HEK293T (cell line): ENCODE measurements around the gene PFN1.
A peak's percentile ranks its signal among the peaks of the same experiment; 100 is the strongest.

ENCODE experiments used
- CTCF ChIA-PET: fragments of 350-600 bp; formaldehyde crosslinking; extraction: SDS; loops from one replicate; lab custom pipeline; 2021; ENCODE audit warnings: antibody characterized with exemption, inconsistent platforms; lab: Yijun Ruan, JAX
- POLR2A ChIA-PET: fragments of 350-600 bp; formaldehyde crosslinking; extraction: SDS; loops from one replicate; lab custom pipeline; 2020; ENCODE audit warnings: antibody characterized with exemption, inconsistent platforms; lab: Yijun Ruan, JAX
- DNase-seq: peaks from one replicate; pipeline ENCODE4 v3.0.0; 2012; ENCODE audit warnings: mixed read lengths; ENCODE audit errors: extremely low spot score
- ARNT ChIP-seq: fragments of 450-650 bp; IDR thresholded peaks from 2 replicates; pipeline ENCODE4 v1.6.1; 2017; ENCODE audit warnings: mild to moderate bottlenecking
- BHLHE40 ChIP-seq: fragments of 450-650 bp; IDR thresholded peaks from 2 replicates; pipeline ENCODE4 v1.6.1; 2016; ENCODE audit warnings: mild to moderate bottlenecking, moderate library complexity, borderline replicate concordance
- CTBP1 ChIP-seq: fragments of 450-650 bp; IDR thresholded peaks from 2 replicates; pipeline ENCODE4 v1.6.1; 2016; ENCODE audit warnings: borderline replicate concordance
- ELF4 ChIP-seq: fragments of 450-650 bp; IDR thresholded peaks from 2 replicates; pipeline ENCODE4 v1.6.1; 2017; ENCODE audit warnings: antibody characterized with exemption
- FOXA1 ChIP-seq: fragments of 450-650 bp; IDR thresholded peaks from 2 replicates; pipeline ENCODE4 v1.6.1; 2016; ENCODE audit warnings: mild to moderate bottlenecking
- FOXK2 ChIP-seq: fragments of 450-650 bp; IDR thresholded peaks from 2 replicates; pipeline ENCODE4 v1.6.1; 2016; ENCODE audit warnings: mild to moderate bottlenecking
- FOXM1 ChIP-seq: fragments of 450-650 bp; IDR thresholded peaks from 2 replicates; pipeline ENCODE4 v1.6.1; 2017; ENCODE audit warnings: mild to moderate bottlenecking, borderline replicate concordance
- HDGF ChIP-seq: fragments of 450-650 bp; IDR thresholded peaks from 2 replicates; pipeline ENCODE4 v1.6.1; 2017; ENCODE audit warnings: antibody characterized with exemption, borderline replicate concordance
- L3MBTL2 ChIP-seq: fragments of 450-650 bp; conservative IDR thresholded peaks from 2 replicates; pipeline ENCODE4 v1.6.1; 2016; ENCODE audit warnings: mild to moderate bottlenecking
- LEF1 ChIP-seq: fragments of 450-650 bp; IDR thresholded peaks from 2 replicates; pipeline ENCODE4 v1.6.1; 2017; ENCODE audit warnings: mild to moderate bottlenecking, borderline replicate concordance
- NFRKB ChIP-seq: fragments of 450-650 bp; IDR thresholded peaks from 2 replicates; pipeline ENCODE4 v1.6.1; 2016; ENCODE audit warnings: mild to moderate bottlenecking, moderate library complexity
- SP1 ChIP-seq: fragments of 450-650 bp; IDR thresholded peaks from 2 replicates; pipeline ENCODE4 v1.6.1; 2017
- SUZ12 ChIP-seq: fragments of 450-650 bp; IDR thresholded peaks from 2 replicates; pipeline ENCODE4 v1.6.1; 2016; ENCODE audit warnings: mild to moderate bottlenecking
- TARDBP ChIP-seq: fragments of 450-650 bp; IDR thresholded peaks from 2 replicates; pipeline ENCODE4 v1.6.1; 2016
- ZNF384 ChIP-seq: fragments of 450-650 bp; IDR thresholded peaks from 2 replicates; pipeline ENCODE4 v1.6.1; 2016
- TF ChIP-seq, protein P1 (sequence below): fragments of 450-650 bp; IDR thresholded peaks from 2 replicates; pipeline ENCODE4 v1.6.1; 2016

The PFN1 gene

GRCh38 chr17:4947010-4947410 lies 1.3 kb downstream of the PFN1 start:
- ChIA-PET CTCF (interaction anchor here (1.5 kb wide), 1 partner anchor 44 kb away, joined by 3 read pairs; the partner anchor contains the start of gene CHRNE), POLR2A (interaction anchor here (2.0 to 7.2 kb wide), 4 partner anchors 7 to 51 kb away, joined by 7 to 101 read pairs (median 36); partner anchors contain the start of genes INCA1, KIF1C, RNF167 and SLC25A11)
- DNase-seq = no peak
- TF ChIP-seq CTBP1 (no peak), SP1 (no peak), ZNF384 (no peak), HDGF (no peak), FOXM1 (no peak), FOXK2 (no peak), ELF4 (no peak), ARNT (no peak), NFRKB (no peak), SUZ12 (no peak), FOXA1 (no peak), BHLHE40 (no peak), LEF1 (no peak), TARDBP (no peak), L3MBTL2 (no peak)
- TF ChIP-seq, protein P1, sequence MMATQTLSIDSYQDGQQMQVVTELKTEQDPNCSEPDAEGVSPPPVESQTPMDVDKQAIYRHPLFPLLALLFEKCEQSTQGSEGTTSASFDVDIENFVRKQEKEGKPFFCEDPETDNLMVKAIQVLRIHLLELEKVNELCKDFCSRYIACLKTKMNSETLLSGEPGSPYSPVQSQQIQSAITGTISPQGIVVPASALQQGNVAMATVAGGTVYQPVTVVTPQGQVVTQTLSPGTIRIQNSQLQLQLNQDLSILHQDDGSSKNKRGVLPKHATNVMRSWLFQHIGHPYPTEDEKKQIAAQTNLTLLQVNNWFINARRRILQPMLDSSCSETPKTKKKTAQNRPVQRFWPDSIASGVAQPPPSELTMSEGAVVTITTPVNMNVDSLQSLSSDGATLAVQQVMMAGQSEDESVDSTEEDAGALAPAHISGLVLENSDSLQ = no peak

DNA sequence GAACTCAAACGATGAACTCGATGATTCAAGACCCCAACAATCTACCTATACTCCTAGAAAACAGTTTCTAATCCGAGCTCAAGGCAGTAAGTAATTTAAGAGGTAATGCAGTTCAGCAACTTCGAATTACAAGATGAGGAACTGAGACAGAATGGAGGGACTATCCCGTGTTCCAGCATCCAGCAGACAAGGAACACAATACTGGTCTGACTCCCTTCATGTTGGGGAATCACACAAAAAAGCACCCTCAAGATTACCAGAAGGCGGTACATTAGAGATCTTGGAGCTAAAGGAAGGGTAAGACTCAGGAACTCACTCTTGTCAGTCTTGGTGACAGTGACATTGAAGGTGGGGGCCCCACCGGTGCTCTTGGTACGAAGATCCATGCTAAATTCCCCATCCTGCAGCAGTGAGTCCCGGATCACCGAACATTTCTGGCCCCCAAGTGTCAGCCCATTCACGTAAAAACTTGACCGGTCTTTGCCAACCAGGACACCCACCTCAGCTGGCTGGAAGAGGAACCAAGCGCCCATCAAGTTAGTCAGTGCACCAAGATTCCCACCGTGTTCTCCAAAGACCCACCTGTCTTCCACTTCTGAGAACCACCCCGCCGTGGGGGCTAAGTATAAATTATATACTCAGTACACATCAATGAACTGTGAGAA lies 1.9 kb downstream of the PFN1 start:
- ChIA-PET POLR2A (interaction anchor here (2.4 to 3.3 kb wide), 2 partner anchors 20 to 37 kb away, joined by 7 to 65 read pairs; partner anchors contain the start of gene SPAG7), CTCF (interaction anchor here (1.5 kb wide), 1 partner anchor 43 kb away, joined by 3 read pairs; the partner anchor contains the start of gene CHRNE)
- TF ChIP-seq, protein P1 = no peak
- TF ChIP-seq ARNT (no peak), LEF1 (no peak), ELF4 (no peak), SUZ12 (no peak), BHLHE40 (no peak), TARDBP (no peak), NFRKB (no peak), SP1 (no peak), FOXK2 (no peak), ZNF384 (no peak)
- no peak for DNase-seq

DNA sequence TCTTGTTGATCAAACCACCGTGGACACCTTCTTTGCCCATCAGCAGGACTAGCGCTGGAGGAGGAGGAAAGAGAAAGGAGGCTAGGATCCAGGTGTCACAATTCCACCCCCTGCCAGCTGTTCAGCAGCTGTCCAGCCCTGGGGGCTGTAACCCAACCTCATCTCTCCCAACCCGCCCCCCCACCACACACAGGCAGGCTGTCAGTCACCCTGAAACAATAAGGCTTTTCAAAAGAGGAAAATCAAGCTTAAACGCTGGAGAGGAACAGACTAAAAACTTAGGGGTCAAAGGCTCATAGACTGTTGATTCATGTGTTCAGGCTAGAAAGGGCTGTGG lies 2.4 kb downstream of the PFN1 start:
- POLR2A ChIA-PET = interaction anchor here (2.4 to 3.6 kb wide), 3 partner anchors 21 to 37 kb away, joined by 7 to 65 read pairs (median 14); partner anchors contain the start of gene SPAG7
- DNase-seq = no peak
- CTCF ChIA-PET = interaction anchor here (1.0 to 1.5 kb wide), 2 partner anchors 42 to 43 kb away, joined by 3 read pairs; partner anchors contain the start of genes CAMTA2 and CHRNE
- no peak for TF ChIP-seq ARNT
- no peak for TF ChIP-seq FOXK2
- TF ChIP-seq LEF1 = no peak
- TF ChIP-seq, protein P1 = peak; percentile 8; the same call in 1 of the 2 replicates

DNA sequence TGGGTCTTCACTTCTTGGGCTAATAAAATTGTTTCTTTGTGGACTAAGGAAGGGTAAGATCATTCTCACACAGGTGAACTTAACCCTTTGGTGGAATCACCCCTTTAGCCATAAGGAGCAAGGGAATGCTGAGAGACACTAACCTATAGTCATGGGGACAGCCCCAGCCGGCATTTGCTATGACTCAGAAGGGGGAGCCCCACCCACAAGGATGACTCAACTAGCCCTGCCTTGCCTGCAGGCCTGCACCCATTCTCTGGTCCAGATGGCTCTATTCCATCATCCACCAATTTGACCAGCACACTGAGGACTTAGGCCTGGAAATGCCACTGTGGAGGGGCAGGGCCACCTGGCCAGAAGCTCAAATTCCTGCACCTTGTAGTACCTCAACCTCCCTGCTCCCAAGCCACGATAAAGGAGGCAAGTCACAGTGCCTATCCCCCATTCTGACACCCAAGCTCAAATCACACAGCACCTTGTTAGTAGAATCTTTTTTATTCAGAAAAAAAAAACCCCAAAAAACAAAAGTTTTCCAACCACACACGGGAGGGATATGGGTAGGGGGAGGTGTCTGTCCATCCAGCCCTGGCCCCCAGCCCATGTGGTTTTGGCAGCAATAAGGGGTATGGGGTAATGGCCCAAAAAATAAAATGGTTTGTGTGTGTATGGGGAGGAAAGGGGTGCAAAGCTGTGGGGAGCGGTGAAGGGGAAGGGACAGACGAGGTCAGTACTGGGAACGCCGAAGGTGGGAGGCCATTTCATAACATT lies 3.0 kb downstream of the PFN1 start:
- DNase-seq = no peak
- no peak for TF ChIP-seq HDGF
- peak; percentile 9; the same call in 1 of the 2 replicates for TF ChIP-seq ELF4
- TF ChIP-seq LEF1 = no peak
- POLR2A ChIA-PET = interaction anchor here (1.5 to 3.6 kb wide), 3 partner anchors 20 to 36 kb away, joined by 3 to 14 read pairs (median 7); partner anchors contain the start of gene SPAG7
- CTCF ChIA-PET = interaction anchor here (1.0 to 1.5 kb wide), 2 partner anchors 42 kb away, joined by 3 read pairs; partner anchors contain the start of genes CAMTA2 and CHRNE

GRCh38 chr17:4944554-4945175 lies 3.7 kb downstream of the PFN1 start:
- DNase-seq = no peak
- POLR2A ChIA-PET = interaction anchor here (1.5 to 3.6 kb wide), 2 partner anchors 21 to 23 kb away, joined by 3 to 14 read pairs; partner anchors contain the start of gene SPAG7
- TF ChIP-seq NFRKB (no peak), CTBP1 (no peak), TARDBP (no peak)
- CTCF ChIA-PET = interaction anchor here (1.0 kb wide), 1 partner anchor 43 kb away, joined by 3 read pairs; the partner anchor contains the start of gene CAMTA2

DNA sequence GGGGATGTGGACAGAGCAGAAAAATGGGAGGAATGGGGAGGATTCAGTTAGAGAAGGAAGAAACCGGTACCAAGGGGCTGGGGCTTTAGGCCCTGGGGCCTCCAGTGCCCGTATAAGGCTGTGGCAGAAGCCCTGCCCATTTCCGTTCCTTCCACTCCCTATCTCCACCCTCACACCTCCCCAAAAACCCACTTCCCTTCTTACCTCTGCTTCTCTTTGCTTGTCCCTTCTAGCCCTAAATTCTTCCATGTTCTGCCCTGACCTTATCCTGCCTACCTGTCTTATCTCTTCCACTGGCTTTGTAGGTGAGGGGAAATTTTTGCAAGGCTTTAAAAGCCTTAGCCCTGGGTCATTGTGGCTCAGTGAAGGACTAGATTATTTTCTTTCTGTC lies 4.2 kb downstream of the PFN1 start:
- ChIA-PET CTCF (no interaction called here), POLR2A (interaction anchor here (1.5 to 3.6 kb wide), 2 partner anchors 22 to 23 kb away, joined by 3 to 14 read pairs; partner anchors contain the start of gene SPAG7)
- no peak for DNase-seq
- TF ChIP-seq ARNT (no peak), ZNF384 (no peak), FOXK2 (no peak), HDGF (no peak), FOXM1 (no peak), SUZ12 (no peak), CTBP1 (no peak), ELF4 (no peak), SP1 (no peak), NFRKB (no peak), FOXA1 (no peak), L3MBTL2 (no peak), LEF1 (no peak), BHLHE40 (no peak), TARDBP (no peak)
- TF ChIP-seq, protein P1 = no peak
